ENCODE data around the gene CEP85L. TPM values are rescaled to one million over a fixed set of nuclear protein-coding genes. Genes with fewer than 3 reads are reported as not detected.

The CEP85L gene
- total RNA-seq, 1 donor from 2014 or later: 10.5 TPM

DNA sequence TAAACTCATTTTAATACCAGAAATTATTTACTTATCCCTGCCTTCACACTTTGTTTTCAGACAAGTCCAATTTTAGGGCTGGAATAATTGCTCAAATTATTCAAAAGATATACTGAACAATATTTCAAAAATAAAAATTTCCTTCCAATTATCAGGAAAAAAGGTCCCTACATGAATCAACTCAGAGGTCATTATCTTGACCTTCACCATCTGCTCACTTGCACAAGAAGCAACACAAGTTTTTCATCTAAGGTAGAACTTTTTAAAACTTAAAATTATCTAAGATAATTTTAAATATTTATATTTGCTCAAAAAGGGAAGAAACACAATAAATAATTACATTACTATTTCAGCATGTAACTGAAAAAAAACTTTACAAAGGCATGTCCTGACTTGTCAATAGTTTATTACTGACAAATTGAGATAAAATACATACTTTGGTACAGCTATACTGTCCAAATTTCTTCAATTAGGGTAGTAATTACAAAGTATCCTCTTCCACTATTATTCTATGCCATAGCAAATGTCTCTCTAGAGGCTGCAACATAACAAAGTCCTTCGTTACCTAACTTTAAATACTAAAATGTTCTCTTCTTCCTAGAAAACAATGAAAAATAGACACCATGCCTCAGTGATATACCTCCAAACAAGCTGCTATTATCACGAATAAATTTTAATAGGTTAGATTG lies 2.4 kb downstream of the CEP85L start:
- no peak for DNase-seq
- no peak overlapping the region for H3K4me3 ChIP-seq
- peaks cover 26% of the 10 kb centered on the region for H3K4me1 ChIP-seq
- no peaks in the 10 kb centered on the region for H3K27me3 ChIP-seq
- no peaks in the 10 kb centered on the region for H3K36me3 ChIP-seq
- no peaks in the 10 kb centered on the region for H3K9me3 ChIP-seq
- TF ChIP-seq, protein P1, sequence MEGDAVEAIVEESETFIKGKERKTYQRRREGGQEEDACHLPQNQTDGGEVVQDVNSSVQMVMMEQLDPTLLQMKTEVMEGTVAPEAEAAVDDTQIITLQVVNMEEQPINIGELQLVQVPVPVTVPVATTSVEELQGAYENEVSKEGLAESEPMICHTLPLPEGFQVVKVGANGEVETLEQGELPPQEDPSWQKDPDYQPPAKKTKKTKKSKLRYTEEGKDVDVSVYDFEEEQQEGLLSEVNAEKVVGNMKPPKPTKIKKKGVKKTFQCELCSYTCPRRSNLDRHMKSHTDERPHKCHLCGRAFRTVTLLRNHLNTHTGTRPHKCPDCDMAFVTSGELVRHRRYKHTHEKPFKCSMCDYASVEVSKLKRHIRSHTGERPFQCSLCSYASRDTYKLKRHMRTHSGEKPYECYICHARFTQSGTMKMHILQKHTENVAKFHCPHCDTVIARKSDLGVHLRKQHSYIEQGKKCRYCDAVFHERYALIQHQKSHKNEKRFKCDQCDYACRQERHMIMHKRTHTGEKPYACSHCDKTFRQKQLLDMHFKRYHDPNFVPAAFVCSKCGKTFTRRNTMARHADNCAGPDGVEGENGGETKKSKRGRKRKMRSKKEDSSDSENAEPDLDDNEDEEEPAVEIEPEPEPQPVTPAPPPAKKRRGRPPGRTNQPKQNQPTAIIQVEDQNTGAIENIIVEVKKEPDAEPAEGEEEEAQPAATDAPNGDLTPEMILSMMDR (IDR thresholded peaks at IDR 0.05): no peak
- intact Hi-C loops (cut with DNase I): no loop called here
- no peak overlapping the region for H3K27ac ChIP-seq
- ATAC-seq: no peak

DNA sequence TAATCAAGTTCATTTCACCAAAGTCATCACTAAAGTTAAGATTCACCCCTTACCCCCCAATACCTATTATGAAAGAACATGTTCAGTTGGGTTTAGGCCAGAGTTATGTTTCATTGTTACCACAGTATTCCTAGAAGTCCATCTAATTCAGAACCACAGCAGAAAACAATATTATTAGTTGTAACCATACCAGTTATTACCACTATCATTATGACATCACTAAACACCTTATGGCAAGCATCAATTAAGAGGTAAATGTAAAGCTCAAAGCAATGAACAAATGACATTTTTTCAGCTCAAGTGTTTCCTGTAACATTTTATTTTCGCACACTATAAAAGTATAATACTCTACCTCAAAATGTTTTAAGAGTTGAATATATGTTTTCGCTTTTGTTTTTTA lies 4.4 kb downstream of the CEP85L start:
- H3K9me3 ChIP-seq: no peaks in the 10 kb centered on the region
- intact Hi-C loops (cut with DNase I): no loop called here
- H3K27ac ChIP-seq: no peak overlapping the region
- H3K4me3 ChIP-seq: no peak overlapping the region
- TF ChIP-seq, protein P1 (IDR thresholded peaks at IDR 0.05): no peak
- H3K27me3 ChIP-seq: no peaks in the 10 kb centered on the region
- H3K36me3 ChIP-seq: no peaks in the 10 kb centered on the region
- peaks cover 24% of the 10 kb centered on the region for H3K4me1 ChIP-seq
- ATAC-seq (no peak), DNase-seq (no peak)

- no peak for ATAC-seq
- DNase-seq: no peak
- intact Hi-C loops (cut with DNase I): no loop called here
- Histone ChIP-seq H3K36me3 (no peaks in the 10 kb centered on the region), H3K27ac (no peak overlapping the region), H3K4me1 (peaks cover 22% of the 10 kb centered on the region), H3K27me3 (no peaks in the 10 kb centered on the region), H3K4me3 (no peak overlapping the region), H3K9me3 (no peaks in the 10 kb centered on the region)
- TF ChIP-seq, protein P1 (IDR thresholded peaks at IDR 0.05): no peak
These were observed 6.0 kb downstream of the CEP85L start for GRCh38 chr6:118645395-118645794.

DNA sequence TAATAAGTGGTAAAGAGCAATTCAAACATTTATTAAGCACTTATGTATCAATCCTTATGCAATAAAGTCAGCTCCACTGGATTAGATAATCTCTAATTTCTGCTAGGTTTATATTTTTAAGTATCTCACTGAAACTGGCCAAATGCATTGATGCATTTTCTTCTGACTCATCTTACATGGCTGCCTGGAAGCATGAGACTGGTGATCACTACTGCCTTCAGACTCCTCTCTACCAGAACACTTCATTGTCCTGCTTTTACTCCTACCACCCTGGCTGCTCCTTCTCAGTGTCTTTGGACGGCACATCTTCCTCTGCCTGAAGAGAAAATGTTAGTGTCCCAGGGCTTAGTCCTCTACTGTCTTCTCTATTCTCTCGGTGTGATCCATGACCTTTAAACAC lies 7.4 kb downstream of the CEP85L start:
- ATAC-seq: no peak

GRCh38 chr6:118641042-118641441 lies 10.3 kb downstream of the CEP85L start:
- Histone ChIP-seq H3K36me3 (no peaks in the 10 kb centered on the region), H3K4me3 (no peak overlapping the region), H3K27ac (no peak overlapping the region), H3K9me3 (no peaks in the 10 kb centered on the region), H3K27me3 (no peaks in the 10 kb centered on the region), H3K4me1 (peaks cover 10% of the 10 kb centered on the region)
- intact Hi-C loops (cut with DNase I): no loop called here
- DNase-seq (no peak), ATAC-seq (no peak)
- TF ChIP-seq, protein P1 (IDR thresholded peaks at IDR 0.05): no peak

More for the DNA sequence above, 7.4 kb downstream of the CEP85L start:
- intact Hi-C loops (cut with DNase I): no loop called here
- Histone ChIP-seq H3K4me1 (peaks cover 14% of the 10 kb centered on the region), H3K4me3 (no peak overlapping the region), H3K27me3 (no peaks in the 10 kb centered on the region), H3K9me3 (no peaks in the 10 kb centered on the region), H3K36me3 (no peaks in the 10 kb centered on the region), H3K27ac (no peak overlapping the region)
- DNase-seq: no peak
- TF ChIP-seq, protein P1 (IDR thresholded peaks at IDR 0.05): no peak

Measured in upper lobe of right lung (tissue), 1 donor.